GM19395 (cell line): Measurements from ENCODE around the gene HOXB7.

Experiments used
- ATAC-seq: cut with Tn5 transposase; IDR thresholded peaks from one replicate; pipeline ENCODE4 v1.9.1; 2021; ENCODE audit warnings: mild to moderate bottlenecking, moderate library complexity; ENCODE audit not compliant: unreplicated experiment

Gene HOXB7

GRCh38 chr17:48611213-48611612, 396 bp upstream of the HOXB7 start:
- ATAC-seq, result no peak

- no peak for ATAC-seq
These were observed 997 bp downstream of the HOXB7 start for GRCh38 chr17:48609759-48610281.

- no peak for ATAC-seq
These were observed 1.8 kb downstream of the HOXB7 start for GRCh38 chr17:48609033-48609432.

GRCh38 chr17:48608494-48608834, 2.4 kb downstream of the HOXB7 start:
- ATAC-seq, result no peak

GRCh38 chr17:48606892-48607614, 3.8 kb downstream of the HOXB7 start:
- ATAC-seq, result no peak

GRCh38 chr17:48605991-48606891, 4.6 kb downstream of the HOXB7 start:
- no peak for ATAC-seq

GRCh38 chr17:48605409-48605919, 5.4 kb downstream of the HOXB7 start:
- ATAC-seq, result no peak

GRCh38 chr17:48604770-48605329, 6.0 kb downstream of the HOXB7 start, which contains the start of gene HOXB6:
Gene HOXB6, minus strand, starts transcription at chr17:48604986. Its CDS starts 6,836 bp downstream, at chr17:48598150.
- ATAC-seq, result no peak

GRCh38 chr17:48603959-48604769, 6.7 kb downstream of the HOXB7 start:
- ATAC-seq, result no peak

- ATAC-seq, result no peak
These were observed 9.0 kb downstream of the HOXB7 start for GRCh38 chr17:48601539-48602425.

GRCh38 chr17:48601207-48601538, 9.6 kb downstream of the HOXB7 start:
- ATAC-seq, result no peak

- ATAC-seq, result no peak
These were observed 10.3 kb downstream of the HOXB7 start for GRCh38 chr17:48600244-48601098.

GRCh38 chr17:48599354-48599753, 11.5 kb downstream of the HOXB7 start:
- ATAC-seq, result no peak

- ATAC-seq, result no peak
These were observed 12.1 kb downstream of the HOXB7 start for GRCh38 chr17:48598736-48599135.

- ATAC-seq, result no peak
These were observed 12.8 kb downstream of the HOXB7 start for GRCh38 chr17:48597778-48598631.

- no peak for ATAC-seq
These were observed 13.4 kb downstream of the HOXB7 start for GRCh38 chr17:48597528-48597777.

- no peak for ATAC-seq
These were observed 13.9 kb downstream of the HOXB7 start for GRCh38 chr17:48596735-48597527.
